ENCODE measurements around the gene MTMR4.

The MTMR4 gene

GRCh38 chr17:58535431-58535830 lies 21.0 kb upstream of the MTMR4 start:
- no peak overlapping the region for H3K27ac ChIP-seq (ENCODE audit: low read depth, low read length)
- H3K79me2 ChIP-seq (ENCODE audit: control insufficient read depth, low read length), result no peaks in the 10 kb centered on the region
- no peak overlapping the region for H3K4me2 ChIP-seq (ENCODE audit: low read length)
- no peaks in the 10 kb centered on the region for H4K20me1 ChIP-seq (ENCODE audit: control insufficient read depth, insufficient read depth, low read depth, low read length)
- TF ChIP-seq CTCF (IDR thresholded peaks at IDR 0.05; ENCODE audit: low read depth, low read length, poor library complexity, severe bottlenecking) (no peak), EZH2phosphoT487 (IDR thresholded peaks at IDR 0.05; ENCODE audit: borderline replicate concordance, low read length) (no peak)
- H3K27me3 ChIP-seq (ENCODE audit: control insufficient read depth, low read length), result peaks cover 35% of the 10 kb centered on the region
- H3K9me3 ChIP-seq (ENCODE audit: control insufficient read depth, insufficient read depth, low read length), result no peaks in the 10 kb centered on the region
- H3F3A ChIP-seq (ENCODE audit: control insufficient read depth, insufficient read depth), result no peaks in the 10 kb centered on the region
- H3K9me2 ChIP-seq (replicated peaks; ENCODE audit: control insufficient read depth, low read length), result no peaks in the 10 kb centered on the region
- H3K4me3 ChIP-seq (ENCODE audit: low read length), result no peak overlapping the region
- peaks cover 12% of the 10 kb centered on the region for H3K4me1 ChIP-seq (ENCODE audit: control insufficient read depth, low read length)
- H3K36me3 ChIP-seq (ENCODE audit: control insufficient read depth, low read length), result no peaks in the 10 kb centered on the region

- no peaks in the 10 kb centered on the region for H3K36me3 ChIP-seq (ENCODE audit: control insufficient read depth, low read length)
- H4K20me1 ChIP-seq (ENCODE audit: control insufficient read depth, insufficient read depth, low read depth, low read length), result no peaks in the 10 kb centered on the region
- no peak overlapping the region for H3K4me3 ChIP-seq (ENCODE audit: low read length)
- no peak overlapping the region for H3K27ac ChIP-seq (ENCODE audit: low read depth, low read length)
- no peak overlapping the region for H3K4me2 ChIP-seq (ENCODE audit: low read length)
- H3K79me2 ChIP-seq (ENCODE audit: control insufficient read depth, low read length), result no peaks in the 10 kb centered on the region
- H3F3A ChIP-seq (ENCODE audit: control insufficient read depth, insufficient read depth), result no peaks in the 10 kb centered on the region
- peaks cover 39% of the 10 kb centered on the region for H3K27me3 ChIP-seq (ENCODE audit: control insufficient read depth, low read length)
- H3K9me3 ChIP-seq (ENCODE audit: control insufficient read depth, insufficient read depth, low read length), result no peaks in the 10 kb centered on the region
- H3K4me1 ChIP-seq (ENCODE audit: control insufficient read depth, low read length), result peaks cover 12% of the 10 kb centered on the region
- TF ChIP-seq EZH2phosphoT487 (IDR thresholded peaks at IDR 0.05; ENCODE audit: borderline replicate concordance, low read length), result no peak
- no peak for TF ChIP-seq CTCF (IDR thresholded peaks at IDR 0.05; ENCODE audit: low read depth, low read length, poor library complexity, severe bottlenecking)
- H3K9me2 ChIP-seq (replicated peaks; ENCODE audit: control insufficient read depth, low read length), result no peaks in the 10 kb centered on the region
Measured at GRCh38 chr17:58534901-58535421, 20.5 kb upstream of the MTMR4 start.

- no peaks in the 10 kb centered on the region for H3K9me3 ChIP-seq (ENCODE audit: control insufficient read depth, insufficient read depth, low read length)
- H3K27me3 ChIP-seq (ENCODE audit: control insufficient read depth, low read length), result peaks cover 40% of the 10 kb centered on the region
- no peak overlapping the region for H3K4me3 ChIP-seq (ENCODE audit: low read length)
- no peaks in the 10 kb centered on the region for H3K79me2 ChIP-seq (ENCODE audit: control insufficient read depth, low read length)
- H3K36me3 ChIP-seq (ENCODE audit: control insufficient read depth, low read length), result no peaks in the 10 kb centered on the region
- no peak overlapping the region for H3K4me2 ChIP-seq (ENCODE audit: low read length)
- no peaks in the 10 kb centered on the region for H3K9me2 ChIP-seq (replicated peaks; ENCODE audit: control insufficient read depth, low read length)
- TF ChIP-seq CTCF (IDR thresholded peaks at IDR 0.05; ENCODE audit: low read depth, low read length, poor library complexity, severe bottlenecking) (no peak), EZH2phosphoT487 (IDR thresholded peaks at IDR 0.05; ENCODE audit: borderline replicate concordance, low read length) (no peak)
- no peaks in the 10 kb centered on the region for H3F3A ChIP-seq (ENCODE audit: control insufficient read depth, insufficient read depth)
- no peaks in the 10 kb centered on the region for H4K20me1 ChIP-seq (ENCODE audit: control insufficient read depth, insufficient read depth, low read depth, low read length)
- peaks cover 12% of the 10 kb centered on the region for H3K4me1 ChIP-seq (ENCODE audit: control insufficient read depth, low read length)
- no peak overlapping the region for H3K27ac ChIP-seq (ENCODE audit: low read depth, low read length)
Measured at GRCh38 chr17:58534331-58534730, 19.9 kb upstream of the MTMR4 start.

Measured in DOHH2 (cell line).